Heart left ventricle (tissue), 16 donors: ENCODE measurements around the gene TRIM58. TPM values are rescaled to one million over a fixed set of nuclear protein-coding genes. Genes with fewer than 3 reads are reported as not detected.

Experiments
- ATAC-seq, 4 donors: fragments of 200-7000 bp; cut with Tn5 transposase; one replicate each; pipeline ENCODE4 v1.9.1; 2020 to 2022; ENCODE audit warnings: moderate library complexity in 4 of 4, mild to moderate bottlenecking in 3 of 4, moderate number of reproducible peaks in 1 of 4
- DNase-seq, 5 donors: peaks; one replicate each; pipeline ENCODE4 v3.0.0-alpha.2; 2020
- H3K27ac ChIP-seq, 12 donors: fragments of 200-600 bp; sonication (generic) in 4 of 12; one replicate each; pipeline versions ENCODE4 v1.5.0 to v1.8.0; 2016 to 2022; ENCODE audit warnings: mild to moderate bottlenecking in 2 of 12
- H3K27me3 ChIP-seq, 9 donors: fragments of 200-600 bp; sonication (generic) in 2 of 9; one replicate each; pipeline versions ENCODE4 v1.5.1 to v1.8.0; 2016 to 2022; ENCODE audit warnings: mild to moderate bottlenecking in 3 of 9
- H3K36me3 ChIP-seq, 9 donors: fragments of 200-600 bp; sonication (generic) in 2 of 9; one replicate each; pipeline versions ENCODE4 v1.5.0 to v1.8.0; 2018 to 2022; ENCODE audit warnings: mild to moderate bottlenecking in 2 of 9
- H3K4me1 ChIP-seq, 12 donors: fragments of 200-600 bp; sonication (generic) in 4 of 12; one replicate each; pipeline versions ENCODE4 v1.5.0 to v1.8.0; 2016 to 2022; ENCODE audit warnings: mild to moderate bottlenecking in 3 of 12
- H3K4me3 ChIP-seq, 12 donors: fragments of 200-600 bp; sonication (generic) in 4 of 12; one replicate each; pipeline versions ENCODE4 v1.5.0 to v1.8.0; 2017 to 2022; ENCODE audit warnings: mild to moderate bottlenecking in 9 of 12, moderate library complexity in 4 of 12
- H3K9me3 ChIP-seq, 12 donors: fragments of 200-600 bp; sonication (generic) in 4 of 12; one replicate each; pipeline versions ENCODE4 v1.5.0 to v1.8.0; 2016 to 2022; ENCODE audit warnings: mild to moderate bottlenecking in 1 of 12
- POLR2A ChIP-seq, 2 donors: fragments of 450-650 bp; IDR thresholded peaks; one replicate each; pipeline ENCODE4 v1.6.1; 2017; ENCODE audit warnings: antibody characterized with exemption in 2 of 2, mild to moderate bottlenecking in 2 of 2, moderate library complexity in 2 of 2
- WGBS, 4 donors: extraction: QIAGEN DNeasy Blood & Tissue Kit in 2 of 4; methylation state at CpG; one replicate each; pipeline versions ENCODE4 v1.1.5 to v1.1.7; 2013 to 2018; 5-methylcytosine and 5-hydroxymethylcytosine counted together
- intact Hi-C, 10 donors: fragments of 100-400 bp; cut with DNase I; formaldehyde crosslinking; loops; one replicate each; pipeline versions ENCODE4 v1.11.1 to v1.14.2; 2022
- polyA plus RNA-seq, 2 donors: library from polyadenylated mRNA; stranded (reverse); fragments of 200-250 nt; gene quantifications; one replicate each; pipeline ENCODE4 v1.2.3, GENCODE V29; 2013
- total RNA-seq, 9 donors: library from RNA; depleted of rRNA in 2 of 9; stranded (reverse); fragments of >200 nt in 2 of 9; fragmentation: NEBNext Ultra II Directional in 3 of 9; extraction: Animal tissue kit (Norgen Biotek cat#: 25700) in 3 of 9; gene quantifications; one replicate each; pipeline versions ENCODE4 v1.1.0 to v1.2.4, GENCODE V29; 2016 to 2023
- TF ChIP-seq, protein P1 (sequence below), 12 donors: fragments of 200-600 bp; sonication (generic) in 4 of 12; IDR thresholded peaks; one replicate each; pipeline versions ENCODE4 v1.5.0 to v1.8.0; 2018 to 2022; ENCODE audit warnings: antibody characterized with exemption in 12 of 12, mild to moderate bottlenecking in 5 of 12
- donor health status: ischemic (EF 13 %, LVEDD 7.1; RV severe dilation, severe dysfunction).
- donor health status: healthy with polysubstance abuse.
- donor health status: DM: no; HTN: yes; CAD: no.
- donor health status: DM: no; HTN: no; CAD: no.
- donor health status: ischemic (EF 25% LVEDD 6.9; RV normal size, moderate dysfunction).
- donor health status: ischemic (EF 25% LVEDD 5.7; RV mildly dilated, moderate dysfunction).
- donor health status: healthy.
- donor health status: DM: yes; HTN: yes; CAD: no.
- donor health status: ischemic (EF 35%, LVEDD 5.7; RV mildly dilated, moderate dysfunction).
- donor health status: nonischemic (EF 11% LVEDD 7.7; RV severe dilation, severe dysfunction).
- donor health status: DM: yes; HTN: yes; CAD: no.
- donor health status: PGD.
- donor health status: ischemic (EF 29% LVEDD 5.4; RV normal size, mild dysfunction).
- donor health status: nonischemic (EF 23%, LVEDD 6.1; RV moderate dilation, normal function).

TRIM58 gene
- total and polyA plus RNA-seq, 11 donors, result 0.11 to 9.6 (median 0.27) TPM; not detected in 2

DNA sequence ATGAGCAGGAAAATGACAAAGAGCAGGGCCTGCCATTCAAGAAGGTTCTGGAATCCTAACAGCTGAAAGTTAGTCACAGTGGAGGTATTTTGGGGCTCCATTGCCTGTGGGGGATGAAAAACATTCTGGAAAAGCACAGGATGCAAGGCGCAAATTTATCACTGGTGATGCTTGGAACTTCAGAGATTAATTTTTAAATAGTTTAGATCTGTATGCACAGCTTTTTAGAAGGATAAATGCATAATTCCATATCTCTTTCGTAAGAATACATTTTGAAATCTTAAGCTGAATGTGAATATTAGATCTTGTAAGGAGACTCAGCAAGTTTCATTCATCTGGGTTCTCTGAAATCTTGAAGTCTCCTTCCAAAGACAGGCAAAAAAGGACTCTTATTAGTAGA lies 15.2 kb upstream of the TRIM58 start, which contains the start of gene OR11L1:
Gene OR11L1, minus strand, starts transcription at position 101 of the 400 bp plus-strand sequence. Its CDS starts 0 bp downstream, at position 101.
- H3K4me1 ChIP-seq, result no peaks in the 10 kb centered on the region
- no peak within 1 kb of the TSS for H3K27ac ChIP-seq
- intact Hi-C loops, result no loop called here
- no peak within 1 kb of the TSS for H3K4me3 ChIP-seq
- TF ChIP-seq POLR2A (IDR thresholded peaks at IDR 0.05), result no peak
- TF ChIP-seq, protein P1, sequence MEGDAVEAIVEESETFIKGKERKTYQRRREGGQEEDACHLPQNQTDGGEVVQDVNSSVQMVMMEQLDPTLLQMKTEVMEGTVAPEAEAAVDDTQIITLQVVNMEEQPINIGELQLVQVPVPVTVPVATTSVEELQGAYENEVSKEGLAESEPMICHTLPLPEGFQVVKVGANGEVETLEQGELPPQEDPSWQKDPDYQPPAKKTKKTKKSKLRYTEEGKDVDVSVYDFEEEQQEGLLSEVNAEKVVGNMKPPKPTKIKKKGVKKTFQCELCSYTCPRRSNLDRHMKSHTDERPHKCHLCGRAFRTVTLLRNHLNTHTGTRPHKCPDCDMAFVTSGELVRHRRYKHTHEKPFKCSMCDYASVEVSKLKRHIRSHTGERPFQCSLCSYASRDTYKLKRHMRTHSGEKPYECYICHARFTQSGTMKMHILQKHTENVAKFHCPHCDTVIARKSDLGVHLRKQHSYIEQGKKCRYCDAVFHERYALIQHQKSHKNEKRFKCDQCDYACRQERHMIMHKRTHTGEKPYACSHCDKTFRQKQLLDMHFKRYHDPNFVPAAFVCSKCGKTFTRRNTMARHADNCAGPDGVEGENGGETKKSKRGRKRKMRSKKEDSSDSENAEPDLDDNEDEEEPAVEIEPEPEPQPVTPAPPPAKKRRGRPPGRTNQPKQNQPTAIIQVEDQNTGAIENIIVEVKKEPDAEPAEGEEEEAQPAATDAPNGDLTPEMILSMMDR (IDR thresholded peaks at IDR 0.05), result no peak
- H3K27me3 ChIP-seq, result no peaks in the 10 kb centered on the region
- DNase-seq (no peak), ATAC-seq (no peak)
- WGBS, 4 donors, result 80 to 90% (median 88%) methylated on average over 2 of the region's 2 CpGs
- no peaks in the 10 kb centered on the region for H3K9me3 ChIP-seq
- no peaks in the 10 kb centered on the region for H3K36me3 ChIP-seq

DNA sequence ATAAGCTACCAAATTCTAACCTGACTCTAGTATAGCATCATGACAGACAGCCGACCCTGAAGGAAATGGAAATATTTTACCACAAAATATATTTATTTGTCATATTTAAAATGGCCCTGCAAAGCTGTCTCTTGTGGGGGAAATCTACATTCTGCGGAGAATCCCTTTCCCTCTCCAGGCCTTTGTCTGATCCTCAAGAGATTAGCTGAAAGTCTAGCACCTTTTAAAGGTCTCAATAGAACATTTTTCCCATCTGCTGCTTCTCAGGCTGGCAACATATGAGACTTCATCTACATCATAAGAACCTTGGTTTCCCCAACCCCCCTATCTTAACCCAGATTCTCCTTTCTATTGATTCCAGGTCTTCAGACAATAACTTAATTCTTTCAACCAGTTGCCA lies 13.6 kb upstream of the TRIM58 start:
- 42 to 82% (median 64%) methylated on average over 2 of the region's 2 CpGs for WGBS, 4 donors
- no peak overlapping the region for H3K27ac ChIP-seq
- no peaks in the 10 kb centered on the region for H3K27me3 ChIP-seq
- no peaks in the 10 kb centered on the region for H3K36me3 ChIP-seq
- H3K4me1 ChIP-seq, result no peaks in the 10 kb centered on the region
- ATAC-seq, result no peak
- no peaks in the 10 kb centered on the region for H3K9me3 ChIP-seq
- H3K4me3 ChIP-seq, result no peak overlapping the region
- DNase-seq, result no peak
- intact Hi-C loops, result no loop called here
- TF ChIP-seq, protein P1 (IDR thresholded peaks at IDR 0.05), result no peak
- no peak for TF ChIP-seq POLR2A (IDR thresholded peaks at IDR 0.05)

- intact Hi-C loops, result no loop called here
- H3K27ac ChIP-seq, result no peak overlapping the region
- no peaks in the 10 kb centered on the region for H3K27me3 ChIP-seq
- H3K4me1 ChIP-seq, result no peaks in the 10 kb centered on the region
- no peak for ATAC-seq
- no peaks in the 10 kb centered on the region for H3K9me3 ChIP-seq
- 65 to 72% (median 70%) methylated on average over 12 of the region's 12 CpGs for WGBS, 4 donors
- no peak for DNase-seq
- no peaks in the 10 kb centered on the region for H3K36me3 ChIP-seq
- TF ChIP-seq POLR2A (IDR thresholded peaks at IDR 0.05), result no peak
- TF ChIP-seq, protein P1 (IDR thresholded peaks at IDR 0.05), result no peak
- no peak overlapping the region for H3K4me3 ChIP-seq
Measured at GRCh38 chr1:247845011-247845692, 11.8 kb upstream of the TRIM58 start.

DNA sequence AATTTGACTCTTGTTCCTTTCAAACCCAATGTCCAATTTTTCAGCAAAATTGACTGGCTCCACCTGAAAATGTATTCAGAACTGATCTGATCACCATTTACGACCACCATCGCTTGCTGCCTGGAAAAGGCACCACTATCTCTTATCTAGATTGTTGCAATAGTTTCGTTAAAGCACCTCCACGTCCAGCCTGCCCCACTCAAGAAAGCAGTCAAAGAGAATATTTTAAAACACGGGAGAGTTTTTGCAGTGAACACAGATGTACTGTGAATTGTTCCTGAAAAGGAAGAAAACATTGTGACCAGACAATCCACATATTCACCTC lies 11.3 kb upstream of the TRIM58 start:
- DNase-seq, result no peak
- intact Hi-C loops, result no loop called here
- 55 to 63% (median 60%) methylated on average over 5 of the region's 5 CpGs for WGBS, 4 donors
- H3K27ac ChIP-seq, result no peak overlapping the region
- no peaks in the 10 kb centered on the region for H3K27me3 ChIP-seq
- H3K4me3 ChIP-seq, result no peak overlapping the region
- ATAC-seq, result no peak
- H3K9me3 ChIP-seq, result no peaks in the 10 kb centered on the region
- TF ChIP-seq, protein P1 (IDR thresholded peaks at IDR 0.05), result no peak
- TF ChIP-seq POLR2A (IDR thresholded peaks at IDR 0.05), result no peak
- H3K4me1 ChIP-seq, result no peaks in the 10 kb centered on the region
- no peaks in the 10 kb centered on the region for H3K36me3 ChIP-seq
